SU-DHL-6 (cell line): ENCODE data around the gene ZNF488.

Experiments used
- H2AFZ ChIP-seq: fragments of 200-600 bp; sonication (generic); 2 replicates; pipeline ENCODE4 v1.6.1; 2014; ENCODE audit warnings: low read depth, mild to moderate bottlenecking, moderate library complexity, mixed read lengths, antibody characterized with exemption, low read length; ENCODE audit not compliant: severe bottlenecking
- H3F3A ChIP-seq: fragments of 200-600 bp; shearing (Covaris generic); 2 replicates; pipeline ENCODE4 v1.6.0; 2016; ENCODE audit warnings: antibody characterized with exemption, mild to moderate bottlenecking; ENCODE audit not compliant: insufficient read depth
- H3K27ac ChIP-seq: fragments of 200-600 bp; sonication (generic); 2 replicates; pipeline ENCODE4 v1.5.1; 2016; ENCODE audit warnings: low read depth, mild to moderate bottlenecking, low read length, moderate library complexity, mixed read lengths
- H3K27me3 ChIP-seq: fragments of 200-600 bp; sonication (generic), shearing (Covaris generic); 2 replicates; pipeline ENCODE4 v1.6.0; 2014; ENCODE audit warnings: mild to moderate bottlenecking, low read length
- H3K36me3 ChIP-seq: fragments of 200-600 bp; sonication (generic); 2 replicates; pipeline ENCODE4 v1.6.1; 2014; ENCODE audit warnings: mild to moderate bottlenecking, low read length, mixed read lengths
- H3K4me2 ChIP-seq: fragments of 300-600, 200-600 bp; shearing (Covaris generic), sonication (generic); 2 replicates; pipeline ENCODE4 v1.6.0; 2014; ENCODE audit warnings: low read length, low read depth, mild to moderate bottlenecking; ENCODE audit not compliant: poor library complexity, severe bottlenecking
- H3K4me3 ChIP-seq: fragments of 200-600 bp; sonication (generic); 2 replicates; pipeline ENCODE4 v1.5.1; 2014; ENCODE audit warnings: antibody characterized with exemption, low read length, mild to moderate bottlenecking, mixed read lengths; ENCODE audit not compliant: insufficient read depth, poor library complexity, severe bottlenecking
- H3K79me2 ChIP-seq: fragments of 200-600 bp; sonication (generic); 2 replicates; pipeline ENCODE4 v1.6.1; 2014; ENCODE audit warnings: mild to moderate bottlenecking, low read length, moderate library complexity; ENCODE audit not compliant: insufficient read depth
- H3K9ac ChIP-seq: fragments of 200-600 bp; sonication (generic); 2 replicates; pipeline ENCODE4 v1.7.0; 2014; ENCODE audit warnings: mild to moderate bottlenecking, low read length
- H3K9me2 ChIP-seq: fragments of 200-600 bp; sonication (generic); replicated peaks from 2 replicates; pipeline ENCODE4 v1.6.1; 2014; ENCODE audit warnings: low read length; ENCODE audit not compliant: insufficient read depth
- H3K9me3 ChIP-seq: fragments of 200-600 bp; sonication (generic); 2 replicates; pipeline ENCODE4 v1.6.1; 2014; ENCODE audit warnings: low read length, mixed read lengths; ENCODE audit not compliant: insufficient read depth
- H4K20me1 ChIP-seq: fragments of 200-600 bp; sonication (generic); 2 replicates; pipeline ENCODE4 v1.6.1; 2014; ENCODE audit warnings: low read depth, mild to moderate bottlenecking, antibody characterized with exemption, low read length, moderate library complexity, mixed read lengths
- CTCF ChIP-seq: fragments of 200-600 bp; sonication (generic); IDR thresholded peaks from one replicate; pipeline ENCODE4 v1.5.1; 2017; ENCODE audit warnings: antibody characterized with exemption, mild to moderate bottlenecking, low read length, moderate library complexity; ENCODE audit not compliant: insufficient read depth, poor library complexity, severe bottlenecking
- EZH2phosphoT487 ChIP-seq: fragments of 200-600 bp; sonication (generic), shearing (Covaris generic); conservative IDR thresholded peaks from 2 replicates; pipeline ENCODE4 v1.6.1; 2018; ENCODE audit warnings: mild to moderate bottlenecking, antibody characterized with exemption, low read length, moderate library complexity, mixed read lengths

The ZNF488 gene

GRCh38 chr10:47329855-47330254 is 54.2 kb downstream of the ZNF488 start:
- H2AFZ ChIP-seq, result no peak overlapping the region
- no peak overlapping the region for H3K4me3 ChIP-seq
- no peak overlapping the region for H3K4me2 ChIP-seq
- H3K27me3 ChIP-seq, result no peaks in the 10 kb centered on the region
- H3K9me2 ChIP-seq, result no peaks in the 10 kb centered on the region
- H3F3A ChIP-seq, result no peaks in the 10 kb centered on the region
- H4K20me1 ChIP-seq, result no peaks in the 10 kb centered on the region
- no peak overlapping the region for H3K9ac ChIP-seq
- H3K36me3 ChIP-seq, result no peaks in the 10 kb centered on the region
- TF ChIP-seq CTCF (no peak), EZH2phosphoT487 (no peak)
- no peak overlapping the region for H3K27ac ChIP-seq
- no peaks in the 10 kb centered on the region for H3K9me3 ChIP-seq
- no peaks in the 10 kb centered on the region for H3K79me2 ChIP-seq

- Histone ChIP-seq H3K27ac (no peak overlapping the region), H3F3A (no peaks in the 10 kb centered on the region), H3K27me3 (no peaks in the 10 kb centered on the region), H3K9me3 (no peaks in the 10 kb centered on the region), H2AFZ (no peak overlapping the region), H3K9ac (no peak overlapping the region), H3K36me3 (no peaks in the 10 kb centered on the region), H3K4me3 (no peak overlapping the region), H3K4me2 (no peak overlapping the region), H4K20me1 (no peaks in the 10 kb centered on the region), H3K79me2 (no peaks in the 10 kb centered on the region), H3K9me2 (no peaks in the 10 kb centered on the region)
- TF ChIP-seq EZH2phosphoT487 (no peak), CTCF (no peak)
Measured at GRCh38 chr10:47326927-47327330, 57.2 kb downstream of the ZNF488 start.

DNA sequence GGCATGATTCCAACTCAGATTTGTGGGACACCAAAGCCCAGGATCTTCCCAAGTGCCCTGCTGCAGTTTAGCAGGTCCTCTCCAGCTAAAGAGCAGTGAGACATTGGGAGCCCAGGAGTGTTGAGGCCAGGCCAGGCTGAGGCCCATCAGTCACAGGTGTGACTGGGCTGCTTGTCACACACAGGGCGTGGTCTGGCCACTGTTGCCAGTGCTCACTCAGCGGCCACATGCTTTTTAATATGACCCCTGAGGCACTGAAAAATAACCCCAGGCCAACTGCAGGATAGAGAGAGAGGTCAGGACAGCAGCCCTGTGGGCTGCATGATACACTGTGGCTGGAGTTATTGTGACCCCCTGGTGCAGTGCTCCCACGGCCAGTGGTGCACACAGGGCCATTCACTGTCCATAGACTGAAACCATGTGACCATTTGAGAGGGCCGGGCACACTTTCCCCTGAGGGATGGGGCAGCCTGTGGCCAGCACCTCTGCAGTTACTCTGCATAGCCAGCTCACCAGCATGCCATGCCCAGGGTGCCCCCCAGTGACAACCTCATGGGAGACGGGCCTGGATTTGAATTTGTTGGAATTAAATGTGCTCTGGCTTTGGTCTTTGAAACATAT is 57.7 kb downstream of the ZNF488 start:
- H3K27ac ChIP-seq, result no peak overlapping the region
- H3K27me3 ChIP-seq, result no peaks in the 10 kb centered on the region
- H3K79me2 ChIP-seq, result no peaks in the 10 kb centered on the region
- TF ChIP-seq CTCF (no peak), EZH2phosphoT487 (no peak)
- no peaks in the 10 kb centered on the region for H3K9me2 ChIP-seq
- H2AFZ ChIP-seq, result no peak overlapping the region
- H4K20me1 ChIP-seq, result no peaks in the 10 kb centered on the region
- H3K4me3 ChIP-seq, result no peak overlapping the region
- no peaks in the 10 kb centered on the region for H3K36me3 ChIP-seq
- no peaks in the 10 kb centered on the region for H3F3A ChIP-seq
- no peaks in the 10 kb centered on the region for H3K9me3 ChIP-seq
- no peak overlapping the region for H3K9ac ChIP-seq
- no peak overlapping the region for H3K4me2 ChIP-seq
